ENCODE data around the gene DPAGT1. TPM values are rescaled to one million over a fixed set of nuclear protein-coding genes. Genes with fewer than 3 reads are reported as not detected.

The DPAGT1 gene
- total and polyA plus RNA-seq, 2 of the 8 experiments (the other 6 are each of a cell fraction or from before 2014, with no cell fraction given), result 59.8 to 236 TPM

DNA sequence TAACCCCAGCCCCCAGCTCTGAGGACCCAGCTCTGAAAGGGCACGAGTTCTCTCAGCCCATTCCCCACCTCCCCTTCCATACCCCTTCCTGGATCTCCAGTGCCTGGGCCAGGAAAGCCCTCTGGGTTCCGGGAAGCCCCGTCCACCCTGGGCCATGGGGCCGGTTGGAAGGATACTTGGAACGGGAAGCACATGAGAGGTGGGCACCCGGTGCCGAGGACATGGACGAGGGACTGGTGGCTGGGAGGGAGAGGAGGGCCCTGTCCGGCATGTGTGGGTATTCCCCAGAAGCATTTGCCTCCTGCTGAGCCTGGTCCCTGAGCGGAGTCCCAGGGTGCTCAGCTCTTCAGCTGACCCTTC is 14.6 kb upstream of the DPAGT1 start:
- no peak overlapping the region for H2BK20ac ChIP-seq (ENCODE audit: low read length)
- H4K91ac ChIP-seq (replicated peaks; ENCODE audit: insufficient read length, low read length), result no peak overlapping the region
- H3K23me2 ChIP-seq (ENCODE audit: low read depth, low read length), result no peaks in the 10 kb centered on the region; the same call in 1 of the 2 replicates
- no peak overlapping the region for H3K14ac ChIP-seq (ENCODE audit: insufficient read length)
- no peak for TF ChIP-seq TAF1 (IDR thresholded peaks at IDR 0.05; ENCODE audit: low read depth, low read length)
- no peak for TF ChIP-seq CREB1 (IDR thresholded peaks at IDR 0.05)
- TF ChIP-seq PHF8 (conservative IDR thresholded peaks at IDR 0.05; ENCODE audit: low read depth, low read length), result no peak
- no peak for TF ChIP-seq RAD21 (IDR thresholded peaks at IDR 0.05 in 1 of 2, conservative IDR thresholded peaks at IDR 0.05 in 1 of 2; ENCODE audit: low read depth in 2 of 2, low read length in 2 of 2)
- H3K4me2 ChIP-seq (ENCODE audit: insufficient read depth in 1 of 2, low read depth in 2 of 2, low read length in 2 of 2), result no peak overlapping the region
- no peak overlapping the region for H3K56ac ChIP-seq (replicated peaks; ENCODE audit: insufficient read length, low read depth, low read length)
- no peak overlapping the region for H3K18ac ChIP-seq (ENCODE audit: extremely low read depth, low read length)
- no peak overlapping the region for H4K8ac ChIP-seq (ENCODE audit: extremely low read depth, insufficient read depth, low read length)
- H4K20me1 ChIP-seq (replicated peaks in 1 of 2; ENCODE audit: control insufficient read depth in 1 of 2, insufficient read depth in 2 of 2, low read length in 2 of 2), result no peaks in the 10 kb centered on the region
- peaks cover 0 to 4% (median 1%) of the 10 kb centered on the region in 4 experiments; a peak in 2 of 7 replicates for H3K4me1 ChIP-seq (replicated peaks in 1 of 4; ENCODE audit: control insufficient read depth in 3 of 4, insufficient read depth in 4 of 4, low read length in 3 of 4)
- H3K79me2 ChIP-seq (ENCODE audit: control insufficient read depth in 1 of 2, insufficient read depth in 2 of 2, low read length in 2 of 2), result no peaks in the 10 kb centered on the region
- CTCF ChIA-PET (ENCODE audit: partially characterized antibody), result interaction anchor here (0.6 to 2.0 kb wide), 7 partner anchors 12 to 207 kb away, joined by 3 to 5 read pairs (median 3); no protein-coding TSS in a partner anchor
- no peak overlapping the region for H3K4ac ChIP-seq (replicated peaks; ENCODE audit: insufficient read length, low read depth, low read length)
- no peak overlapping the region for H3K23ac ChIP-seq (ENCODE audit: insufficient read length)
- H2BK12ac ChIP-seq (ENCODE audit: low read depth, low read length), result no peak overlapping the region
- no peak overlapping the region for H2AK5ac ChIP-seq (ENCODE audit: low read depth, low read length)
- no peaks in the 10 kb centered on the region for H3K9me3 ChIP-seq (ENCODE audit: insufficient read depth in 2 of 2, low read depth in 1 of 2, low read length in 1 of 2)
- H4K5ac ChIP-seq (ENCODE audit: insufficient read length, low read depth, low read length), result no peak overlapping the region
- POLR2A ChIA-PET (ENCODE audit: partially characterized antibody), result interaction anchor here (0.6 to 2.1 kb wide), 4 partner anchors 9 to 65 kb away, joined by 3 to 14 read pairs (median 6); partner anchors contain the start of gene C2CD2L
- no peak overlapping the region for H3K4me3 ChIP-seq (ENCODE audit: extremely low read depth in 1 of 4, insufficient read depth in 2 of 4, low read depth in 3 of 4, low read length in 4 of 4)
- H3K27me3 ChIP-seq (replicated peaks in 1 of 4; ENCODE audit: control insufficient read depth in 3 of 4, extremely low read depth in 1 of 4, insufficient read depth in 3 of 4, low read length in 3 of 4), result no peaks in the 10 kb centered on the region
- 86% methylated on average over 8 of the region's 10 CpGs; no CpG with 5 or more reads in 1 of the 2 experiments for whole genome bisulfite sequencing, 2 experiments (ENCODE audit: extremely low coverage in 1 of 2, insufficient coverage in 1 of 2, insufficient read length in 1 of 2, insufficient replicate concordance in 2 of 2, low coverage in 1 of 2, low lambda C conversion rate in 2 of 2, missing lambda C conversion rate in 1 of 2)
- H3K27ac ChIP-seq (ENCODE audit: low read depth, low read length), result no peak overlapping the region
- H2BK5ac ChIP-seq (ENCODE audit: low read depth, low read length), result no peak overlapping the region
- no peak overlapping the region for H2BK15ac ChIP-seq (ENCODE audit: low read length)
- H3K79me1 ChIP-seq (ENCODE audit: low read depth, low read length), result no peaks in the 10 kb centered on the region
- no peak for DNase-seq (ENCODE audit: low read depth in 1 of 2, low spot score in 2 of 2)
- H2AFZ ChIP-seq (ENCODE audit: low read length), result no peak overlapping the region
- FAIRE-seq, result no peak
- no peaks in the 10 kb centered on the region for H3K36me3 ChIP-seq (ENCODE audit: control insufficient read depth in 2 of 4, insufficient read depth in 4 of 4, low read length in 3 of 4)
- no peak overlapping the region for H2BK120ac ChIP-seq (replicated peaks; ENCODE audit: low read depth, low read length)
- H3K9ac ChIP-seq (replicated peaks in 1 of 4; ENCODE audit: extremely low read depth in 1 of 4, low read depth in 3 of 4, low read length in 3 of 4), result no peak overlapping the region
